ENCODE data around the gene YRDC. TPM values are rescaled to one million over a fixed set of nuclear protein-coding genes. Genes with fewer than 3 reads are reported as not detected.
"Not testable (repeated sequence)": the region's sequence is repeated elsewhere in the genome, so short reads cannot be mapped to it uniquely, and the experiment has no call there.

The YRDC gene
- total and polyA plus RNA-seq, 5 donors from 2014 or later, result 17.3 to 28.2 (median 22.2) TPM

DNA sequence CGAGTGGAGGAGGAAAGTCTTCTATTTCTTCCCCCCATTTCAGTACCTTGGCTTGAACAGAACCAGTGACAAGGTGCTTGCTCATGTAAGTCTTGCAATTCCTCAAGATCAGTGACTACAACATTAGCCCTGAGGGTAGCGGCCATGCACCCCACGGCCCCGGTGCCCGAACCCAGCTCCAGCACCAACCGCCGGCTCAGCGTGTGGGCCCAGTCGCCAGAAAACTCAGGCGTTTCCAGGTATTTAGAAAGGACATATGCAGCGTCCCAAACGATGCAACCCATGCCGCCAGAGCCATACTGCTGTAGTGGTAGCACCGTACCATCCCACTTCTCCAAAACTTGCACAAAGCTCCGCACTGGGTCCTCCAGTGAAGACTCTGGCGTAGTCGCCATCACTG, 25.5 kb downstream of the YRDC start:
- H3K4me3 Mint-ChIP-seq, result no peak overlapping the region
- H3K36me3 ChIP-seq (ENCODE audit: control insufficient read depth, insufficient read depth, low read length), result no peaks in the 10 kb centered on the region
- H3K4me3 ChIP-seq (ENCODE audit: low read depth, low read length), result no peak overlapping the region
- peaks cover 0 to under 1% (median 0%) of the 10 kb centered on the region in 4 donors for H3K4me1 Mint-ChIP-seq
- H3K9me3 ChIP-seq (ENCODE audit: control insufficient read depth in 2 of 2, low read length in 2 of 2), result no peaks in the 10 kb centered on the region
- peaks cover 0 to 4% (median 0%) of the 10 kb centered on the region in 7 donors for H3K9me3 Mint-ChIP-seq
- no peaks in the 10 kb centered on the region for H3K27me3 ChIP-seq (ENCODE audit: control insufficient read depth, insufficient read depth, low read length)
- no peak overlapping the region for H3K27ac Mint-ChIP-seq
- no peak for ATAC-seq (ENCODE audit: low read depth in 2 of 2)
- H3K36me3 Mint-ChIP-seq, result no peaks in the 10 kb centered on the region
- H3K4me1 ChIP-seq (ENCODE audit: control insufficient read depth, insufficient read depth, low read length, poor library complexity, severe bottlenecking), result no peaks in the 10 kb centered on the region
- H3K27me3 Mint-ChIP-seq, result peaks cover 26% of the 10 kb centered on the region
- DNase-seq, result no peak
- H3K27ac ChIP-seq (ENCODE audit: insufficient read depth, low read length, poor library complexity, severe bottlenecking), result no peak overlapping the region

DNA sequence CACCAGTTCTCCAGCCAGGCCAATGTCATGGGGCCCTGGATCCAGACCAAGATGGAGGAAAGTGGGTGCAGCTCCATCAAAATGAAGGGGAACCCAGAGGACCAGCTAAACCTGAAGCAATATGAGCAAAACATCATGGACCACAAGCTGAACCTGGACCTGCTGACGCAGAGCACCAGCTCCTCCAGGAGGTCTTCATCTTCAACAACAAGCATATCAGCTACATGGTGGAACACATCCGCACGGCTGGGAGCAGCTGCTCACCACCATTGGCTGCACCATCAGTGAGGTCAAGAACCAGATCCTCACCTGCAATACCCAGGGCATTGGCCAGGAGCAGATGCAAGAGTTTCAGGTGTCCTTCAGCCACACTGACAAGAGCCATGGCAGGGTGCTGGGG, 29.4 kb downstream of the YRDC start:
- Mint-ChIP-seq H3K27ac (peak overlapping the region in 1 of 3 donors; percentile 9), H3K27me3 (peaks cover 22% of the 10 kb centered on the region), H3K9me3 (peaks cover 0 to 4% (median 0%) of the 10 kb centered on the region in 7 donors), H3K4me3 (no peak overlapping the region), H3K36me3 (no peaks in the 10 kb centered on the region), H3K4me1 (peaks cover 0 to 7% (median 0%) of the 10 kb centered on the region in 4 donors)
- ATAC-seq (ENCODE audit: low read depth in 2 of 2) (no peak), DNase-seq (no peak)
- Histone ChIP-seq H3K9me3 (ENCODE audit: control insufficient read depth in 2 of 2, low read length in 2 of 2) (no peaks in the 10 kb centered on the region), H3K36me3 (ENCODE audit: control insufficient read depth, insufficient read depth, low read length) (no peaks in the 10 kb centered on the region), H3K27ac (ENCODE audit: insufficient read depth, low read length, poor library complexity, severe bottlenecking) (no peak overlapping the region), H3K4me1 (ENCODE audit: control insufficient read depth, insufficient read depth, low read length, poor library complexity, severe bottlenecking) (no peaks in the 10 kb centered on the region), H3K4me3 (ENCODE audit: low read depth, low read length) (no peak overlapping the region), H3K27me3 (ENCODE audit: control insufficient read depth, insufficient read depth, low read length) (no peaks in the 10 kb centered on the region)

DNA sequence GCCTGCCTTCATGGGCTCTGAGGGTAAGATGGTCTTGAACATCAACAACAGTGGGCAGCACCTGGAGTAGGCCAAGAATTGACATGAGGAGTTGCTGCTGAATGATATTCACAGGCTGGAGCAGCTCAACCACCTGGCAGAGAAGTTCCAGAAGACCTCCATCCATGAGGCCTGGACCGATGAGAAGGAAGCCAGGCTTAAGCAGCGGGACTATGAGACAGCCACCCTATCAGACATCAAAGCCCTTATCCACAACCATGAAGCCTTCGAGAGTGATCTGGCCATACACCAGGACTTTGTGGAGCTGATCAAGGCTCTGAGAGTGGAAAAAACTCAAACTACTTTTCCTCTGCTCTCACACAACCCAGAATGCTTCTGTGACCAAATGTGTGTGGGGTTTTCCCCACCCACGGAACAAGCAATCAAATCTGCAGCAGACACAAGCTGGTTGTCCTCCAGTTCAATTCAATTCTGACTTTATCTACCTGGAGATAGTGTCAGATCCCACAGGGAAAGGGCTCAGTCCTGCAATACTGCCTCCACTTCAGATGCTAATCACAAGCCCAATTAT, 31.0 kb downstream of the YRDC start:
- Histone ChIP-seq H3K36me3 (ENCODE audit: control insufficient read depth, insufficient read depth, low read length) (no peaks in the 10 kb centered on the region), H3K27me3 (ENCODE audit: control insufficient read depth, insufficient read depth, low read length) (no peaks in the 10 kb centered on the region), H3K4me3 (ENCODE audit: low read depth, low read length) (no peak overlapping the region), H3K27ac (ENCODE audit: insufficient read depth, low read length, poor library complexity, severe bottlenecking) (no peak overlapping the region), H3K9me3 (ENCODE audit: control insufficient read depth in 2 of 2, low read length in 2 of 2) (no peaks in the 10 kb centered on the region), H3K4me1 (ENCODE audit: control insufficient read depth, insufficient read depth, low read length, poor library complexity, severe bottlenecking) (no peaks in the 10 kb centered on the region)
- Mint-ChIP-seq H3K27ac (no peak overlapping the region), H3K4me1 (peaks cover 0 to 7% (median 0%) of the 10 kb centered on the region in 4 donors), H3K4me3 (no peak overlapping the region), H3K27me3 (peaks cover 30% of the 10 kb centered on the region), H3K36me3 (no peaks in the 10 kb centered on the region), H3K9me3 (peaks cover 0 to 4% (median 0%) of the 10 kb centered on the region in 7 donors)
- no peak for DNase-seq
- no peak for ATAC-seq (ENCODE audit: low read depth in 2 of 2)

DNA sequence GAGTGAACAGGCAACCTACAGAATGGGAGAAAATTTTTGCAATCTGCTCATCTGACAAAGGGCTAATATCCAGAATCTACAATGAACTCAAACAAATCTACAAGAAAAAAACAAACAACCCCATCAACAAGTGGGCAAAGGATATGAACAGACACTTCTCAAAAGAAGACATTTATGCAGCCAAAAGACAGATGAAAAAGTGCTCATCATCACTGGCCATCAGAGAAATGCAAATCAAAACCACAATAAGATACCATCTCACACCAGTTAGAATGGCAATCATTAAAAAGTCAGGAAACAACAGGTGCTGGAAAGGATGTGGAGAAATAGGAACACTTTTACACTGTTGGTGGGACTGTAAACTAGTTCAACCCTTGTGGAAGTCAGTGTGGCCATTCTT, 36.6 kb downstream of the YRDC start:
- H3K36me3 Mint-ChIP-seq; H3K4me3 Mint-ChIP-seq; H3K4me1 Mint-ChIP-seq; H3K9me3 ChIP-seq (ENCODE audit: control insufficient read depth in 2 of 2, low read length in 2 of 2); H3K27ac Mint-ChIP-seq; ATAC-seq (ENCODE audit: low read depth in 2 of 2); H3K36me3 ChIP-seq (ENCODE audit: control insufficient read depth, insufficient read depth, low read length); H3K4me1 ChIP-seq (ENCODE audit: control insufficient read depth, insufficient read depth, low read length, poor library complexity, severe bottlenecking); H3K4me3 ChIP-seq (ENCODE audit: low read depth, low read length); DNase-seq; H3K27ac ChIP-seq (ENCODE audit: insufficient read depth, low read length, poor library complexity, severe bottlenecking); H3K9me3 Mint-ChIP-seq: not testable (repeated sequence)
- H3K27me3 ChIP-seq (ENCODE audit: control insufficient read depth, insufficient read depth, low read length), result peaks cover 16% of the 10 kb centered on the region
- H3K27me3 Mint-ChIP-seq, result peaks cover 63% of the 10 kb centered on the region

DNA sequence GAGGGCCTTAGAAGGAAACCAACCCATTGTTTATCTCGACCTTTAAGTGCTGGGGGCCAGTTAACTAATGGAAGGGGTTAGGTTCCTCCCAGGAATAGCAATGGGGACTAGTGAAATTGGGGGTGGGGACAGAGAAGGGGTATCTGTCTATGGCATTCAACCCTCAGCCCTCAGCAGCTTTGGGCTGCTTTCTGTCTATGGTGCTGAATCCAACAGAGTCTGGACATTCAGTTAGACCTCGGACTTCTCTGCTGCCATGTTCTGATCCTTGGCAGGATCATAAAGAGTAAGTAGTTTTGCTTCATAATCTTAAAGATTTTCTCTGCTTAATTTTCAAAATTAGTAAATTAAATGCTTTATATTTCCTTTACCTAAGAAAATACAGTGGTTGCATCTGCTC, 40.5 kb downstream of the YRDC start:
- Histone ChIP-seq H3K27me3 (ENCODE audit: control insufficient read depth, insufficient read depth, low read length) (peaks cover 26% of the 10 kb centered on the region), H3K36me3 (ENCODE audit: control insufficient read depth, insufficient read depth, low read length) (no peaks in the 10 kb centered on the region), H3K4me3 (ENCODE audit: low read depth, low read length) (no peak overlapping the region), H3K27ac (ENCODE audit: insufficient read depth, low read length, poor library complexity, severe bottlenecking) (no peak overlapping the region), H3K9me3 (ENCODE audit: control insufficient read depth in 2 of 2, low read length in 2 of 2) (no peaks in the 10 kb centered on the region), H3K4me1 (ENCODE audit: control insufficient read depth, insufficient read depth, low read length, poor library complexity, severe bottlenecking) (peaks cover 7% of the 10 kb centered on the region)
- ATAC-seq (ENCODE audit: low read depth in 2 of 2) (no peak), DNase-seq (no peak)
- Mint-ChIP-seq H3K9me3 (peaks cover 0 to 3% (median 0%) of the 10 kb centered on the region in 7 donors), H3K27ac (no peak overlapping the region), H3K4me1 (peaks cover 0 to 20% (median 1%) of the 10 kb centered on the region in 4 donors), H3K27me3 (peaks cover 80% of the 10 kb centered on the region), H3K36me3 (no peaks in the 10 kb centered on the region), H3K4me3 (no peak overlapping the region)

- Mint-ChIP-seq H3K4me1 (peaks cover 0 to 20% (median 1%) of the 10 kb centered on the region in 4 donors), H3K4me3 (peak overlapping the region in 1 of 4 donors; percentile 75), H3K9me3 (peaks cover 0 to 3% (median 0%) of the 10 kb centered on the region in 7 donors), H3K27me3 (peaks cover 81% of the 10 kb centered on the region), H3K36me3 (no peaks in the 10 kb centered on the region), H3K27ac (no peak overlapping the region)
- Histone ChIP-seq H3K36me3 (ENCODE audit: control insufficient read depth, insufficient read depth, low read length) (no peaks in the 10 kb centered on the region), H3K4me1 (ENCODE audit: control insufficient read depth, insufficient read depth, low read length, poor library complexity, severe bottlenecking) (peaks cover 7% of the 10 kb centered on the region), H3K27me3 (ENCODE audit: control insufficient read depth, insufficient read depth, low read length) (peaks cover 26% of the 10 kb centered on the region), H3K4me3 (ENCODE audit: low read depth, low read length) (no peak overlapping the region), H3K27ac (ENCODE audit: insufficient read depth, low read length, poor library complexity, severe bottlenecking) (no peak overlapping the region), H3K9me3 (ENCODE audit: control insufficient read depth in 2 of 2, low read length in 2 of 2) (no peaks in the 10 kb centered on the region)
- DNase-seq (no peak), ATAC-seq (ENCODE audit: low read depth in 2 of 2) (no peak)
Measured at GRCh38 chr1:37765916-37766664, 41.9 kb downstream of the YRDC start.

DNA sequence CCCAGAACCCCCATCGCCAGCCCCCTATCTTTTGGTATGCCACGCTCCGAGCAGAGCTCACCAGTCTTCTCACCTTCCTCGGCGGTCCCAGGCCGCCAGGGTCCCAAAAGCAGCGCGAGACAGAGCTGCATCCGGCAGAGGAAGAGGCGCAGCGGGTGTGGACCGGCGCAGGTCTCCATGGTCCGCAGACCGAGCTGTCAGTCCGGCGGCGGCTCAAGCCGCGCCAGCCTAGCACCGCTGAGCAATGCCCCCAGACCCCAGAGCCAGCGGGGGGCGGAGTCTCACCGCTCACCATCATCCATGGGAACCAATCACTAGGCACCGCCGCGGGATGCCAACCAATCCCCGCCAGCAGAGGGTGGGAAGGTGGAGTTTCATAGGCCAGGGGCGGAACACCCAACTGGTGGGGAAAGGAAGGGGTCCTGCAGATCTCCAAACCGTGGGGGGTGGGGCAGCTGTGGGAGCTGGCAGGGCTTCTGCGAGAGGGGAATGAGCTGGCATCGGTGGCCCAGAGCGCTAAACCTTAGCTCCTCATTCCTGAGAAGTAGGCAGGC, 43.0 kb downstream of the YRDC start, which contains the start of gene EPHA10:
EPHA10 (minus strand) TSS at position 233 of the 554 bp plus-strand sequence; CDS start at position 179, 54 bp downstream.
- Histone ChIP-seq H3K27me3 (ENCODE audit: control insufficient read depth, insufficient read depth, low read length) (peaks cover 26% of the 10 kb centered on the region), H3K4me3 (ENCODE audit: low read depth, low read length) (no peak within 1 kb of the TSS), H3K27ac (ENCODE audit: insufficient read depth, low read length, poor library complexity, severe bottlenecking) (no peak within 1 kb of the TSS), H3K36me3 (ENCODE audit: control insufficient read depth, insufficient read depth, low read length) (no peaks in the 10 kb centered on the region), H3K9me3 (ENCODE audit: control insufficient read depth in 2 of 2, low read length in 2 of 2) (no peaks in the 10 kb centered on the region), H3K4me1 (ENCODE audit: control insufficient read depth, insufficient read depth, low read length, poor library complexity, severe bottlenecking) (peaks cover 7% of the 10 kb centered on the region)
- ATAC-seq (ENCODE audit: low read depth in 2 of 2) (no peak), DNase-seq (no peak)
- Mint-ChIP-seq H3K27ac (no peak within 1 kb of the TSS), H3K4me1 (peaks cover 0 to 20% (median 1%) of the 10 kb centered on the region in 4 donors), H3K4me3 (peak within 1 kb of the TSS in 1 of 4 donors; percentile 75), H3K27me3 (peaks cover 70% of the 10 kb centered on the region), H3K9me3 (peaks cover 0 to 3% (median 0%) of the 10 kb centered on the region in 7 donors), H3K36me3 (no peaks in the 10 kb centered on the region)
